ENCODE data around the gene LYPD6. TPM values are rescaled to one million over a fixed set of nuclear protein-coding genes. Genes with fewer than 3 reads are reported as not detected.

The LYPD6 gene
- total and polyA plus RNA-seq, 11 donors, result 0.04 to 0.72 (median 0.12) TPM; not detected in 1

DNA sequence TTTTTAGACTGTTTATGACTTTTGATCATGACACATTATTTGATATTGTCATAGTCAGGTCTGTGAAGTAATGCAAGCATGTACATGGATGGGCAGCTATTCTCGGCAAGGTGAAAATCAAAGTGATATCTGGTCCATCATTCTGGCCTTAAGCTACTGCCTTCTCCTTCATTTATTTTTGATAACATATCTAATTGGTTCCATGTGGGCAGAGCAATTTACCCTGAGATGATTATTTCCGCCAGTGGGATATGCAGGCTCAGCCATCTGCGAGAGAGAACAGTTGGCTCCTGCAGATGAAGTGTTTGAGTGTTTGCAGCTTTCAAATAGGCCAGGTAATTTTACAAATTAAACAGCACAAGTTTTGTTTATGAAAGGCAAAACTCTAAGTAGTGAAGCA lies 116.4 kb downstream of the LYPD6 start:
- WGBS, 4 donors, result 91 to 96% (median 93%) methylated on average over 3 of the region's 3 CpGs
- TF ChIP-seq, protein P1, sequence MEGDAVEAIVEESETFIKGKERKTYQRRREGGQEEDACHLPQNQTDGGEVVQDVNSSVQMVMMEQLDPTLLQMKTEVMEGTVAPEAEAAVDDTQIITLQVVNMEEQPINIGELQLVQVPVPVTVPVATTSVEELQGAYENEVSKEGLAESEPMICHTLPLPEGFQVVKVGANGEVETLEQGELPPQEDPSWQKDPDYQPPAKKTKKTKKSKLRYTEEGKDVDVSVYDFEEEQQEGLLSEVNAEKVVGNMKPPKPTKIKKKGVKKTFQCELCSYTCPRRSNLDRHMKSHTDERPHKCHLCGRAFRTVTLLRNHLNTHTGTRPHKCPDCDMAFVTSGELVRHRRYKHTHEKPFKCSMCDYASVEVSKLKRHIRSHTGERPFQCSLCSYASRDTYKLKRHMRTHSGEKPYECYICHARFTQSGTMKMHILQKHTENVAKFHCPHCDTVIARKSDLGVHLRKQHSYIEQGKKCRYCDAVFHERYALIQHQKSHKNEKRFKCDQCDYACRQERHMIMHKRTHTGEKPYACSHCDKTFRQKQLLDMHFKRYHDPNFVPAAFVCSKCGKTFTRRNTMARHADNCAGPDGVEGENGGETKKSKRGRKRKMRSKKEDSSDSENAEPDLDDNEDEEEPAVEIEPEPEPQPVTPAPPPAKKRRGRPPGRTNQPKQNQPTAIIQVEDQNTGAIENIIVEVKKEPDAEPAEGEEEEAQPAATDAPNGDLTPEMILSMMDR (IDR thresholded peaks at IDR 0.05), result no peak
- TF ChIP-seq POLR2A (IDR thresholded peaks at IDR 0.05), result no peak
- Histone ChIP-seq H3K4me1 (no peaks in the 10 kb centered on the region), H3K9me3 (no peaks in the 10 kb centered on the region), H3K4me3 (no peak overlapping the region), H3K27ac (no peak overlapping the region), H3K36me3 (no peaks in the 10 kb centered on the region), H3K27me3 (no peaks in the 10 kb centered on the region)
- ATAC-seq (no peak), DNase-seq (no peak)
- intact Hi-C loops (cut with DNase I), result no loop called here

DNA sequence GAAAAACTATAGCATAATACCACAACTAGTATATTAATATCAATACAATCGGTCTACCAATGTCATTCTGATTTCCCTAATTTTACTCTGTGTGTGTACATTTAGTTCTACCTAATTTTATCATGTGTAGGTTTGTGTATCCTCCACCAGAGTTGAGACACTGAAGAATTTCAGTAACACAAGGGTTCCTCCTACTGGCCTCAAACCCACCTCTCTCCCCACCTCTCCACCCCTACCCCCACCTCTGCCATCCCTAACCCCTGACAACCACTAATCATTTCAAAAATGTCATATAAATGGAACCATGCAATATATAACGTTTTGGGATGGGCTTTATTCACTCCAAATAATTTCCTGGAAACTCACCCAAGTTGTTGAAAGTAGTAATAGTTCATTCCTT lies 117.9 kb downstream of the LYPD6 start:
- no peak overlapping the region for H3K4me3 ChIP-seq
- no peak overlapping the region for H3K27ac ChIP-seq
- H3K36me3 ChIP-seq, result no peaks in the 10 kb centered on the region
- ATAC-seq (no peak), DNase-seq (no peak)
- 71 to 78% (median 77%) methylated on average over 2 of the region's 2 CpGs for WGBS, 4 donors
- H3K27me3 ChIP-seq, result no peaks in the 10 kb centered on the region
- no peaks in the 10 kb centered on the region for H3K9me3 ChIP-seq
- intact Hi-C loops (cut with DNase I), result no loop called here
- TF ChIP-seq, protein P1 (IDR thresholded peaks at IDR 0.05), result no peak
- no peak for TF ChIP-seq POLR2A (IDR thresholded peaks at IDR 0.05)
- no peaks in the 10 kb centered on the region for H3K4me1 ChIP-seq

DNA sequence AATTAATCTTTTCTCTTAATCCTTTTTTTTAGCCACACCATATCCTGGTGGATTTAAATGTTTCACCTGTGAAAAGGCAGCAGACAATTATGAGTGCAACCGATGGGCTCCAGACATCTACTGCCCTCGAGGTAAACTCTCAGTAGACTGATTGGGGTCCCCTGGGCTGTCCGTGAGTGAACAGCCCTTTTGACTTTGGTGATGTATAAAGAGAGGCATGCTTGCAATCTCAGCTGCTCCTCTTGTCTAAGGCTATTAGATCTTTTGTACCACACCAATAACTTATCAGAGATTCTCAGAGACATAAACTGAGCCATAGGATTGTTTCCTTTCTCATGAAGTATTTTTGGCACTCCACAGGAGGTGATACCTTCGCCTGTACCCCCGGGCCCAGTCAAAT lies 118.6 kb downstream of the LYPD6 start:
- Histone ChIP-seq H3K27ac (no peak overlapping the region), H3K4me1 (no peaks in the 10 kb centered on the region), H3K27me3 (no peaks in the 10 kb centered on the region), H3K36me3 (no peaks in the 10 kb centered on the region), H3K9me3 (no peaks in the 10 kb centered on the region), H3K4me3 (no peak overlapping the region)
- TF ChIP-seq POLR2A (IDR thresholded peaks at IDR 0.05), result no peak
- TF ChIP-seq, protein P1 (IDR thresholded peaks at IDR 0.05), result no peak
- intact Hi-C loops (cut with DNase I), result no loop called here
- 39 to 54% (median 51%) methylated on average over 5 of the region's 5 CpGs for WGBS, 4 donors
- ATAC-seq, result no peak
- no peak for DNase-seq

DNA sequence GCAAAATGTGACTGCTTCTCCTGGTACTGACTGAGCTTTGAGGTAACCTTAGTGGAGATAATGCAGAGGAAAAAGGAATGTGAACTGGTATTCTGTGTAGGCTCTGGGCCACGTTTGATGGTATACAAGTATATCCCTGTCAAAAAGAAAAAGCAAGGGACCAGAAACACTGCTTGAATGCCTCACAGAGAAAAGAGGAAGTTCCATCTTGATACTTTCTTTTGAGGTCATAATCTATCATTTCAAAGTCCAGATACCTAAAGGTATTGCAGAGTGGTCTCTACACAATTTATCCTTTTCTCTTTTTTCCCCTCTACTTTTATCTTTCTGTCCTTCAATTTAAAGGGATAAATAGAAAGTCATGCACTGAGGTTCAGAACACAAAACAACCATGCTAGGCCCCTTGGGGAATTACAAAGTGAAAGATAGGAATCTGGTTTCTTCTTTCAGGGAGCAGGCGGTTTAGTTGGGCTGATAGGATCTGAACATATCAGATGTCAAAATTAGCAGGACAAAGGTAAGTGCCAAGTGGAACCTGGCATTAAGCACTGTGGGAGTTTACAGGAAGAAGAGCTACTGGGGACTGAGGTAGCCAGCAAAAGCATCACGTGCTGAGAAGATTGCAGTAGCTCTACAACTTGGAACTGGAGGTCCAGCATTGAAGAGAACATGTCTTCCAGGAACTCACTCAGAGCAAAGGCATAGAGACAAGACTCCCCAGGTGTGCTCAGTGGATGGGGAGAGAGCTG lies 121.2 kb downstream of the LYPD6 start:
- H3K27ac ChIP-seq, result no peak overlapping the region
- no peak for ATAC-seq
- H3K4me1 ChIP-seq, result no peaks in the 10 kb centered on the region
- WGBS, 4 donors, result 59 to 69% (median 65%) methylated on average over 3 of the region's 3 CpGs
- H3K4me3 ChIP-seq, result no peak overlapping the region
- intact Hi-C loops (cut with DNase I), result no loop called here
- H3K9me3 ChIP-seq, result no peaks in the 10 kb centered on the region
- H3K36me3 ChIP-seq, result no peaks in the 10 kb centered on the region
- no peak for TF ChIP-seq POLR2A (IDR thresholded peaks at IDR 0.05)
- TF ChIP-seq, protein P1 (IDR thresholded peaks at IDR 0.05), result no peak
- no peak for DNase-seq
- H3K27me3 ChIP-seq, result no peaks in the 10 kb centered on the region
